Body of pancreas (tissue), 4 donors: ENCODE data around the gene HES7.

ENCODE experiments used
- CTCF ChIP-seq, 7 experiments: fragments of 450-650 bp in 4 of 7; fragments of 200-600 bp in 3 of 7; sonication (generic) in 3 of 7; IDR thresholded peaks; one replicate each; pipeline ENCODE4 v1.5.1; 2016 to 2019; ENCODE audit warnings: antibody characterized with exemption in 7 of 7
- POLR2A ChIP-seq, 3 donors: fragments of 450-650 bp; IDR thresholded peaks; one replicate each; pipeline ENCODE4 v1.6.1; 2016; ENCODE audit warnings: antibody characterized with exemption in 3 of 3, mild to moderate bottlenecking in 2 of 3

GRCh38 chr17:8096541-8096940 lies 27.4 kb downstream of the HES7 start:
- TF ChIP-seq CTCF (IDR thresholded peaks at IDR 0.05) (no peak), POLR2A (IDR thresholded peaks at IDR 0.05) (no peak)
